Naive B cell (primary cell): ENCODE data around the gene RNF141. TPM values are rescaled to one million over a fixed set of nuclear protein-coding genes. Genes with fewer than 3 reads are reported as not detected.
A peak's percentile ranks its signal among the peaks of the same experiment; 100 is the strongest.

ENCODE experiments used
- ATAC-seq, 2 donors: fragments of 150-1000 bp; cut with Tn5 transposase; 2 replicates each; pipeline ENCODE4 v1.10.0; 2021; ENCODE audit warnings: low read depth in 2 of 2, mild to moderate bottlenecking in 2 of 2, moderate library complexity in 2 of 2
- DNase-seq: peaks from one replicate; pipeline ENCODE4 v3.0.0; 2022
- H3K27ac Mint-ChIP-seq, 6 donors: one replicate each; pipeline ENCODE4 v1.8.0; 2020 to 2022; ENCODE audit warnings: mild to moderate bottlenecking in 6 of 6, mixed read lengths in 6 of 6, moderate library complexity in 5 of 6, inconsistent platforms in 2 of 6
- H3K27me3 Mint-ChIP-seq, 3 donors: one replicate each; pipeline ENCODE4 v1.8.0; 2021 to 2022; ENCODE audit warnings: mixed read lengths in 3 of 3, mild to moderate bottlenecking in 1 of 3
- H3K36me3 Mint-ChIP-seq, 2 donors: one replicate each; pipeline ENCODE4 v1.8.0; 2020 to 2022; ENCODE audit warnings: mixed read lengths in 2 of 2, inconsistent platforms in 1 of 2, mild to moderate bottlenecking in 1 of 2
- H3K4me1 Mint-ChIP-seq, 3 donors: one replicate each; pipeline ENCODE4 v1.8.0; 2020 to 2022; ENCODE audit warnings: mixed read lengths in 3 of 3, inconsistent platforms in 1 of 3, mild to moderate bottlenecking in 1 of 3, moderate library complexity in 1 of 3
- H3K4me3 Mint-ChIP-seq, 8 donors: one replicate each; pipeline ENCODE4 v1.8.0; 2020 to 2022; ENCODE audit warnings: mild to moderate bottlenecking in 8 of 8, mixed read lengths in 8 of 8, moderate library complexity in 8 of 8, inconsistent platforms in 2 of 8
- H3K9me3 Mint-ChIP-seq, 7 donors: one replicate each; pipeline ENCODE4 v1.8.0; 2020 to 2022; ENCODE audit warnings: mixed read lengths in 7 of 7, mild to moderate bottlenecking in 5 of 7, inconsistent platforms in 2 of 7, moderate library complexity in 1 of 7
- polyA plus RNA-seq, 6 donors: library from polyadenylated mRNA; unstranded; fragments of 300-500 nt; fragmentation: Illumina TruSeq; gene quantifications; one replicate each; pipeline ENCODE4 v1.2.3, GENCODE V29; 2021; ENCODE audit warnings: low read depth in 6 of 6

The RNF141 gene
- polyA plus RNA-seq, 6 donors from 2014 or later: 101 to 187 (median 132) TPM

DNA sequence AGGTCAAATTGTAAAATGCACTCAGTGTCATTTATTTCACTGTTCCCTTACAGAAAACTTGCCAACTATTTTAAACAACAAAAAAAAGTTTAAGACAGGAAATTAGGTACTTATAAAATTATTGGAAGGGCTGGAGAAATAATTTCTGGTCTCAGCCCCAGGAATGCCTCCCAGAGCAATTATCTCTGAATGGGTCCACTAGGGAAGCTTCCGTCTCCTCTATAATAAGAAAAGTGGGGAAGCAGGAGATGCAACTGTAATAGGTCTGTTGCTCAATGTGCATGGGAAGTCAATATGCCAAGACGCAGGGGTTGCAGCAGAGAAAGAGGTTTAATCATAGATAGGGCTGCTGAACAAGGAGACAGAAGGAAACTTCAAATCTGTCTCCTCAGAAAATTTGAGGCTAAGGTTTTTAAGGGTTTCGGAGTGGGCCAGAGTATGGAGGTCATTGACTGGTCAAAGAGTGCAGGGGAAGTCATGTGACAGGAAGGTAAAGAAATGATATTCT is 10.9 kb upstream of the RNF141 start:
- no peak overlapping the region for H3K4me3 Mint-ChIP-seq
- peaks cover 14 to 39% (median 30%) of the 10 kb centered on the region in 3 donors for H3K4me1 Mint-ChIP-seq
- no peak for DNase-seq

DNA sequence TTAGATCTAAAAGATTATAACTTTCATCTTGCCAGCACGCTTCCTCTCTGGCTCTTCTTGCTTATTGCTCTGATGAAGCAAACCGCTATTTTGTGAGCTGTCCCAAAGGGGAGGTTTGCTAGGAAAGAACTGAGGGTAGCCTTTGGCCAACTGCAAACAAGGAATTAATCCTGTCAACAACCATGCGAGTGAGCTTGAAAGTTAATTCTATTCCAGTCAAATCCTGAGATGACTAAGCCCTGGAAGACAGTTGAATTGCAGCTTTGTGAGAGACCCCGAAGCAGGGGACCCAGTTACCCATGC is 10.3 kb upstream of the RNF141 start:
- Mint-ChIP-seq H3K4me1 (peaks cover 10 to 34% (median 23%) of the 10 kb centered on the region in 3 donors), H3K27ac (no peak overlapping the region), H3K27me3 (no peaks in the 10 kb centered on the region), H3K36me3 (peaks cover 7 to 20% of the 10 kb centered on the region in 2 donors), H3K9me3 (peaks cover 0 to 4% (median 0%) of the 10 kb centered on the region in 7 donors), H3K4me3 (no peak overlapping the region)
- DNase-seq (no peak), ATAC-seq (no peak)

More for the DNA sequence above, 10.9 kb upstream of the RNF141 start:
- H3K9me3 Mint-ChIP-seq: peaks cover 0 to 4% (median 0%) of the 10 kb centered on the region in 7 donors
- peaks cover 7 to 20% of the 10 kb centered on the region in 2 donors for H3K36me3 Mint-ChIP-seq
- H3K27me3 Mint-ChIP-seq: no peaks in the 10 kb centered on the region
- no peak for ATAC-seq
- peak overlapping the region in 1 of 6 donors; percentile 28 for H3K27ac Mint-ChIP-seq

DNA sequence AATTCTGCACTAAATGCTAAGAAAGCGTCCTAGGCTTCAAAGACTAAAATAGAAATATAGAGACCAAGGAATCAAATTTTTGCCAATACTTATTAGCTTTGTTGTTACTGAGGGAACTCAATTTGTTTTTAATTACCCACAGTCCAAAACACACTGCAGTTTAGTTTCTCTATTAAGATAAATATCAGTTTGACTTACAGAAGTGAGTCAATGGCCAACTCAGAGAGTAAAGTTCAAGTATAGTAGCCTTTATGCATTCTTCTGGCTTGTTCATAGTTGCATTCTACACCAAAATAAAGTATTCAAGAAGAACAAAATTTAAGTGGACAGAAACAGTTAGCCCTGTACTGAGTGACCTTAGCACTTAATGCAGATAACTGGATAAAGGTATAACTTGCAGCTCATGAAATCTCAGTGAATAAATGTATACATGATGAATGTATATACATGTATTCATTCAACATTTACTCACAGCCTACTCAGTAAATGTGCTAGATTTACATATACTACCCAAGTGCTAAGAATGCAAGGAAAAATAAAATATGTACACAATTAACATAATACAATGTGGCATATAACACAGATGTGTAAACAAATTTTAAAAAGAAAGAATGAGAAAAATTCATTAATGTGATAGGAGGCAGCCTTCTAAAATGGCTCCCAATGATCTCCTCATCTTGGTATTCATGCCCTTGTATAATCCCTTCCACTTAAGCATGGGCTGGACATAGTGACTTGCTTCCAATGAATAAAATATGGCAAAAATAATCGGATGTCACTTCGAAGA is 9.7 kb upstream of the RNF141 start:
- no peak overlapping the region for H3K27ac Mint-ChIP-seq
- H3K9me3 Mint-ChIP-seq: peaks cover 0 to 4% (median 0%) of the 10 kb centered on the region in 7 donors
- H3K4me3 Mint-ChIP-seq: no peak overlapping the region
- H3K27me3 Mint-ChIP-seq: no peaks in the 10 kb centered on the region
- H3K36me3 Mint-ChIP-seq: peaks cover 7 to 20% of the 10 kb centered on the region in 2 donors
- ATAC-seq (no peak), DNase-seq (no peak)
- H3K4me1 Mint-ChIP-seq: peaks cover 15 to 34% (median 20%) of the 10 kb centered on the region in 3 donors

DNA sequence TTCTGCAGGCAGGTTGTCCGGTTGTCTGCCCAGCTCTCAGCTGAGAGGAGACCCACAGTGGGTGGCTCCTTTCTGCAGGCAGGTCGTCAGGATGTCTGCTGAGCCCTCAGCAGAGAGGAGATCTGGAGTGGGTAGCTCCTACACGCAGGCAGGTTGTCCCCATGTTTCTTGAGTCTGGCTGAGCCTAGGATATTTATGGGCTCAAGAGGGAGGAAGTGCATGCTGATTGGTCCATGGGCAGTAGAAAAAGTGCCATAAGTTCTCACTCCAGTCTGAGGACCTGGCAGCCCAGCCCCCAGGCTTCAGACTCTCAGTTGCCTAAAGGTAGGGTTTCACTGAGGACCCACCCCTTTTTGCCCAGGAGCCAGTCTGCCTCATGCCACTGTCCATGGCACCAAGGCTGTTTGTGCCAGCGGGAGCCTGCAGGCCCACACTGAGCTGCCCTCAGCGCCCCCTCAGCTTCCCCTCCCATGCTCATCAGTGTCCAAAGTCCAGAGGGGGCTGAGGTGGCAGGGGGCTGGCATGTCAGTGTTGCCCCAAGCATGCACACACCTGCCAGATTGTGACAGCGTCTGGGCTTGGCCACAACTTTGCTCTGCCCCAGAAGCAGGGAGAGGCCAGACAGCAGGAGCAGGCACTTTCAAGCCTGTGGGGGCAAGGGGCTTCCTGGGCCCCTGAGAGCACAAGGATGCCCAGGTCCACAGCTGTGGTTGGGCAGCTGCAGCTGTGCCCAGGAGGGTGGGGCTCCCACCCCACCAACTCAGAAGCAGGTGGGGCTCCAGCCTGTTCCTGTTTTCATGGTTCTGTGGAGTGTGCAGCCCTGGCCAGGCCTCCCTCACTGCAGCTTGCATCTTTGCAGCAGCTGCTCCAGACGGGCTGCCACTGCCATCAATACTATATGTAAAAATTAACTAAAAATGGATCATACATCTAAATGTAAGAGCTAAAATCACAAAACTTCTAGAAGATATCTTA is 3.8 kb upstream of the RNF141 start:
- Mint-ChIP-seq H3K4me3 (peak overlapping the region; percentile 51 to 80 (median 72)), H3K4me1 (peaks cover 33 to 75% (median 36%) of the 10 kb centered on the region in 3 donors), H3K36me3 (peaks cover 0 to 10% of the 10 kb centered on the region in 2 donors), H3K27me3 (no peaks in the 10 kb centered on the region), H3K9me3 (peaks cover 0 to 21% (median 13%) of the 10 kb centered on the region in 7 donors), H3K27ac (peak overlapping the region; percentile 57 to 94 (median 77))
- peak; percentile 57 to 64 for ATAC-seq
- DNase-seq: peak; percentile 76

DNA sequence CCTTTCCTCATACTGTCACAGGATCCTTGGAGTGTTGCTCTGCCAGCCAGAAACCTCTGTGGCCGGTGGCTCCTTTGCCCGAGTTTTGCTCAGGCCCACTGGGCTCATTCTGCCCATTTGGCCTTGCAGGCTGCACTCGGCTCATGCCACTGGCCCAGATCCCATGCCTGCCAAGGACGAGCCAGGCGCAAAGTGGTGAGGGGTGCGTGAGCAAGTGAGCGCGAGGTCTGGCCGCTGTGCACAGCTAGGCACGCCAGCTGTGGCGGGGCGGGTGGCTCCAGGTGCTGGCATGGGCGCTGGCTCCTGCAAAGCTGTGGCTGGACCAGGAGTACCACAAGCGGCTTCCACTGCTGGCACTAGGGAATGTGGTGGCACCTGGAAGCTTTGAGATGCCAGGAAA is 2.8 kb upstream of the RNF141 start:
- DNase-seq (no peak), ATAC-seq (no peak)
- Mint-ChIP-seq H3K36me3 (peaks cover 0 to 7% of the 10 kb centered on the region in 2 donors), H3K9me3 (peaks cover 0 to 21% (median 13%) of the 10 kb centered on the region in 7 donors), H3K4me3 (peak overlapping the region in 3 of 8 donors; percentile 12 to 93 (median 44)), H3K4me1 (peaks cover 40 to 77% (median 42%) of the 10 kb centered on the region in 3 donors), H3K27me3 (no peaks in the 10 kb centered on the region), H3K27ac (peak overlapping the region in 2 of 6 donors; percentile 80 to 93)

DNA sequence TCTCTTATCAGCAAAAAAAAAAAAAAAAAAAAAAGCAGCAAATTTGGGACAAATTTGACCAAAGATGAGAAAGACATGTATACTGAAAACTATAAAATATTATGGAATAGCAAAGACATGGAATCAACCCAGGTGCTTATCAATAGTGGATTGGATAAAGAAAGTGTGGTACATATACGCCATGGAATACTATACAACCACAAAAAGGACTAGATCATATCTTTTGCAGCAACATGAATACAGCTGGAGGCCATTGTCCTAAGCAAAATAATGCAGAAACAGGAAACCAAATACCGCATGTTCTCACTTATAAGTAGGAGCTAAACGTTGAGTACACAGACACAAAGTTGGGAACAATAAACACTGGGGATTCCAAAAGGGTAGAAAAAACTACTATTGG is 1.8 kb upstream of the RNF141 start:
- peaks cover 39 to 76% (median 42%) of the 10 kb centered on the region in 3 donors for H3K4me1 Mint-ChIP-seq
- H3K4me3 Mint-ChIP-seq: peak overlapping the region in 3 of 8 donors; percentile 8 to 93 (median 40)
- H3K9me3 Mint-ChIP-seq: peaks cover 0 to 21% (median 13%) of the 10 kb centered on the region in 7 donors
- H3K27me3 Mint-ChIP-seq: no peaks in the 10 kb centered on the region
- peaks cover 0 to 7% of the 10 kb centered on the region in 2 donors for H3K36me3 Mint-ChIP-seq
- DNase-seq (no peak), ATAC-seq (no peak)
- H3K27ac Mint-ChIP-seq: peak overlapping the region in 5 of 6 donors; percentile 29 to 96 (median 47)

DNA sequence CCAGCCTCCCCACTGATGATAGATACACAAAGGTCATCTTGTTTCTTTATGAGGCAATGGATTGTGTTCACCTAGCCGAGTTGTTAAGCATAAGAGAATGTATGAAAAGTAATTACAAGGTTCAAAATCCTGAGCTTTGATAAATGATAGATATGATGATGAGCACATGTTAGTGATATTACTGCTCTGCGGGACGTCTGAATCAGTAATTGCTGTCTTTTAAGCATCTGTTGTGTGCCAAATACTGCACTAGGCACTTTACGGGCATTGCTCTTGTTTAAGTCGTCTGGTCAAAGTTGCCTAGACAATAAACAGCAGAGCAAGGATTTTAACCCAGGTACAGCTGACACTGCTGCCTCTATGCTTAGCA is 559 bp upstream of the RNF141 start:
- peak overlapping the region; percentile 96 to 99 (median 98) for H3K27ac Mint-ChIP-seq
- peaks cover 0 to 21% (median 13%) of the 10 kb centered on the region in 7 donors for H3K9me3 Mint-ChIP-seq
- DNase-seq (no peak), ATAC-seq (no peak)
- peak overlapping the region; percentile 79 to 96 (median 94) for H3K4me3 Mint-ChIP-seq
- no peaks in the 10 kb centered on the region for H3K27me3 Mint-ChIP-seq
- H3K36me3 Mint-ChIP-seq: peaks cover 0 to 7% of the 10 kb centered on the region in 2 donors
- H3K4me1 Mint-ChIP-seq: peaks cover 50 to 80% (median 50%) of the 10 kb centered on the region in 3 donors

DNA sequence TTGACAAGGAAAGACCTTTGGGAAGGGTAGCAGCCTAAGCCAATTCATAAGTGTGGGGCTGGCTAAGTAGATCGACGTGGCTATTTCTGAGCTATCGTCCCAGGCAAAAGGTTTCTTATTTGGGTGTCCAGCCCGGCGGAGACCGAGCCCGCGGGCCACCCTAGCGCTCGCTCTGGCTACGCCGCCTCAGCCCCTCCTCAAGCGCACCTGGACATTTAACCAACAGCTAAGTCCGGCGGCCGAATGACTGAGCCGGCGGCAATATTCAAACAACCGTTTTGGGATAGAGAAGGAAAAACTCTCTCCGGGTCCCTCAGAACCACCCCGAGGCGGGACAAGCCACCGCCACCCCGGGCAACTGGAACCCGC is 457 bp downstream of the RNF141 start:
- Mint-ChIP-seq H3K9me3 (peaks cover 0 to 21% (median 13%) of the 10 kb centered on the region in 7 donors), H3K4me1 (peaks cover 46 to 82% (median 54%) of the 10 kb centered on the region in 3 donors)
- ATAC-seq: peak; percentile 0 to 4

DNA sequence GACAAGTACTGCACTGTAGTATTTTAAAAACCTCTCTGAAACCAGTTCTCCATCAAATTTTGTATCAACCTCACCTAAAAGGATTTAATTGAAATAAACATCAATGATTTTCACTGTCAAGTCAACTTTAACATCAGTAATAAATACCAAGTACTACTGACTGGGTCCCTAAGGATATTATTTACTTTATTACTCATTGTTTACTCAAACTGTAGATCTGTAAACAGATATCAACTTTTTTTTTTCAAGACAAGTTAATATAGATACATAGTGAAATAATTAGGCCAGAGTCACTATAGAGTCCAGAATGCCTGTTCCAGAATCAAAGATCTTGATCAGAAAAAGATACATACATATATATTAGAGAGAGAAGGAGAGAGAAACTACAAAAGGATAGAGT is 1.6 kb downstream of the RNF141 start:
- H3K9me3 Mint-ChIP-seq: peaks cover 0 to 13% (median 10%) of the 10 kb centered on the region in 7 donors
- peaks cover 0 to 7% of the 10 kb centered on the region in 2 donors for H3K36me3 Mint-ChIP-seq
- H3K4me1 Mint-ChIP-seq: peaks cover 38 to 74% (median 46%) of the 10 kb centered on the region in 3 donors
- ATAC-seq: no peak
- H3K27me3 Mint-ChIP-seq: no peaks in the 10 kb centered on the region
- no peak for DNase-seq
- H3K27ac Mint-ChIP-seq: peak overlapping the region in 4 of 6 donors; percentile 90 to 99 (median 97)
- peak overlapping the region in 7 of 8 donors; percentile 79 to 96 (median 94) for H3K4me3 Mint-ChIP-seq

More for the DNA sequence above, 457 bp downstream of the RNF141 start:
- Mint-ChIP-seq H3K36me3 (peaks cover 0 to 7% of the 10 kb centered on the region in 2 donors), H3K4me3 (peak overlapping the region; percentile 79 to 96 (median 94)), H3K27me3 (no peaks in the 10 kb centered on the region), H3K27ac (peak overlapping the region; percentile 90 to 99 (median 98))
- no peak for DNase-seq

DNA sequence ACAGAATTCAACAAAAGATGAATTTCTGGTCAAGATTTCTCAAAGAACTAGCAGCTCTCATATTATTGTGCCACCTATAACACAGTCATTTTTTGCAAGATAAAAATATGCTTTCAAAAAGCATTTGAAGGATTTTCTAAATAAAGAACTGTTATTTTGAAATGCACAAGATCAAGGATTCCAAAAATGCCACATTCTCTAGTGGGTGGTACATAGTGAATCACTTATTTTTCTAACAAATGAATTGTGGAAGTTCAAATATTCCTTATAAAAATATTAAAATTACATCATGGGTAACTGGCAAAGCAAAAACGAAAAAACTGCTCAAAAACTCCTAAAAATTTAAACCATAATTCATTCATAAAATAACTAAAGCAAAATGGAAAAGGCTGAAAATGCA is 2.1 kb downstream of the RNF141 start:
- H3K27ac Mint-ChIP-seq: peak overlapping the region in 1 of 6 donors; percentile 96
- H3K4me1 Mint-ChIP-seq: peaks cover 39 to 73% (median 50%) of the 10 kb centered on the region in 3 donors
- peak overlapping the region in 5 of 8 donors; percentile 55 to 96 (median 93) for H3K4me3 Mint-ChIP-seq

DNA sequence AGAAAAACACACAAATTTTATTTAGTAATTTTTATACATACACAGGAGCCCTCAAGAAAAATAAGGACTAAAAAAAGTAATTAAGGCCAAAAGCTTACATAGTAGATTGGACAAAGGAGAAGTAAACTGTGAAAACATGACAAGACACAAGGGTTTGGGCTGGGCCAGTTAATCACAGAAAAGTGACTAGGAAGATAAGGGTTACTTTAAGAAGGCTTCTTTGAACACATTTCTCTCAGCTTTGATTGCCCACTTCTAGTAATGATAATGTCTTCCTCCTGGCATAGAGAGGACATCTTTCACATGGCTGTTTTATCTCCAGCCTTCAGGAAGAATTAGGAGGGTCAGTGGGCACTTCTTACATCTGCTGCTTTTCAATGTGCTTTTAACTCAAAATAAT is 3.4 kb downstream of the RNF141 start:
- no peaks in the 10 kb centered on the region for H3K27me3 Mint-ChIP-seq
- DNase-seq (no peak), ATAC-seq (no peak)
- peaks cover 46 to 69% (median 59%) of the 10 kb centered on the region in 3 donors for H3K4me1 Mint-ChIP-seq
- peak overlapping the region in 2 of 8 donors; percentile 55 to 62 for H3K4me3 Mint-ChIP-seq
- no peaks in the 10 kb centered on the region for H3K9me3 Mint-ChIP-seq
- H3K27ac Mint-ChIP-seq: peak overlapping the region in 3 of 6 donors; percentile 3 to 65 (median 65)
- peaks cover 6 to 14% of the 10 kb centered on the region in 2 donors for H3K36me3 Mint-ChIP-seq

More for the DNA sequence above, 2.1 kb downstream of the RNF141 start:
- Mint-ChIP-seq H3K27me3 (no peaks in the 10 kb centered on the region), H3K36me3 (peaks cover 1 to 9% of the 10 kb centered on the region in 2 donors), H3K9me3 (peaks cover 0 to 9% (median 6%) of the 10 kb centered on the region in 7 donors)
- DNase-seq (no peak), ATAC-seq (no peak)

DNA sequence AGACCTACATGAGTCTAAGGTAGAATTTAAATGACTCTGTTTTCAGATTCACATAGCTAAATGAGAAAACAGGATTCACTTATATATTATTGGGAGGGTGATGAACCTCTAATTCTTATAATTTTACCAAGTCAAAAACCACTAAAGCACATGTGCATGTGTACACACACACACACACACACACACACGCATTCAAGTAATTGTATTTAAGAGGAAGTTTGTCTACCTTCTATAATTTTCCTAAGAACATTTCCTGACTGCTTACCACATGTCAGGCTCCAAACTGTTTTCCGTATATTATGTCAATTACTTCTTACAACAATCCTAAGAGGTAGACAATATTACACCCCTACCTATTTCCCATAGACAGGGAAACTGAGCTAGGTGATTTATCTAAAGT is 6.7 kb downstream of the RNF141 start:
- ATAC-seq (peak in 1 of 2 donors; percentile 39), DNase-seq (no peak)
- H3K4me3 Mint-ChIP-seq: peak overlapping the region in 1 of 8 donors; percentile 63
- H3K4me1 Mint-ChIP-seq: peaks cover 32 to 49% (median 46%) of the 10 kb centered on the region in 3 donors
- peak overlapping the region in 1 of 6 donors; percentile 60 for H3K27ac Mint-ChIP-seq
- no peaks in the 10 kb centered on the region for H3K9me3 Mint-ChIP-seq
- no peaks in the 10 kb centered on the region for H3K27me3 Mint-ChIP-seq
- H3K36me3 Mint-ChIP-seq: peaks cover 21 to 27% of the 10 kb centered on the region in 2 donors

DNA sequence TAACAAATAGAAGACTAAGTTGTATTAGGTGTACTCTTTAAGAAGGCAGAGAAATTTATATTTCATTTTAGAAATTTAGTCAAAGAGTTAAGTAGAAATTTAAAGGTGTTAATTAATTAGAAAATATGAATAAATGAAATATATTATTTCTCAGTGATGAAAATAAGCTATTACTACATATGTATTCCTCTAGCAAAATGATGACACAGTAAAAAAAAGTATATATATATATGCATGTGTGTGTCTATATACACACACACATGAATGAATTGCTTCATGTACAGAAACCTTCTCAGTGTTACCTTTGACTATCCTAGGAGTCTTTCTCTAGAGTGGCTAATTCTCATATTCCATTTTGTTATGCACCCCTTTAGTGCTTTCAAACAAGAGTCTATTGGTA is 7.7 kb downstream of the RNF141 start:
- H3K27ac Mint-ChIP-seq: peak overlapping the region in 2 of 6 donors; percentile 28 to 41
- ATAC-seq (no peak), DNase-seq (no peak)
- H3K9me3 Mint-ChIP-seq: no peaks in the 10 kb centered on the region
- H3K36me3 Mint-ChIP-seq: peaks cover 28 to 33% of the 10 kb centered on the region in 2 donors
- H3K4me3 Mint-ChIP-seq: no peak overlapping the region
- H3K4me1 Mint-ChIP-seq: peaks cover 29 to 43% (median 36%) of the 10 kb centered on the region in 3 donors
- no peaks in the 10 kb centered on the region for H3K27me3 Mint-ChIP-seq
